LNCaP clone FGC (cell line): ENCODE data around the gene COL16A1.

Experiments
- DNase-seq: peaks from one replicate; pipeline ENCODE4 v3.0.0-alpha.2; 2011; ENCODE audit warnings: low read depth
- H3K4me3 ChIP-seq: 2 replicates; pipeline ENCODE4 v1.5.1; 2011; ENCODE audit warnings: mild to moderate bottlenecking, low read depth, low read length, control low read depth
- TF ChIP-seq, protein P1 (sequence below): IDR thresholded peaks from 2 replicates; pipeline ENCODE4 v1.5.1; 2012; ENCODE audit warnings: mild to moderate bottlenecking; ENCODE audit not compliant: control insufficient read depth, insufficient read depth; ENCODE audit errors: extremely low read depth

Gene COL16A1

DNA sequence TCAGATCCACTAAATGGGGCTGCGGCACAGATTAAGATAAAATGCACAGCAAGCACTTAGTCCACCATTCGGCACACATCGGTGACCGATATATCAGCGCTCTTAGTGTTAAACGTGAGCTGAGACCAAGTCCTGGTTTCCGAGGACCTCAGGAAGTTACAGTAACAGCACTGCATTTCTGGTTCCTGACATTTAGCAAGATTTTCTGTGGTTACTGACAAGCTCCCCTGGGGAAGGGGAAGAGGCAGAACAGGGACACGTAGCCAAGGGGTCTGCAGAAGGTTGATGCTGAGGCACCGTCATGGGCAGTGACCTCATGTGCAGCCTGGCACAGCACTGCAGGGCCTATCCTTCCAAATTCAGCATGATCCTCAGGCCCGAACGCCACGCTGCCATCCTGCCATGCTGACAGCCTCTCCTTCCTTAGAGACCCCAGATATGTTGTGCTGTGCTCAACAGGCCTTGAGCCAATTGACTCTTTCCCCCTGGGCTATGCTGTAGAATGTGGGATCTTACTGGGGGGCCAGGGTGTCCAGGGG is 45.8 kb downstream of the COL16A1 start:
- H3K4me3 ChIP-seq = no peak overlapping the region
- DNase-seq = no peak
- TF ChIP-seq, protein P1, sequence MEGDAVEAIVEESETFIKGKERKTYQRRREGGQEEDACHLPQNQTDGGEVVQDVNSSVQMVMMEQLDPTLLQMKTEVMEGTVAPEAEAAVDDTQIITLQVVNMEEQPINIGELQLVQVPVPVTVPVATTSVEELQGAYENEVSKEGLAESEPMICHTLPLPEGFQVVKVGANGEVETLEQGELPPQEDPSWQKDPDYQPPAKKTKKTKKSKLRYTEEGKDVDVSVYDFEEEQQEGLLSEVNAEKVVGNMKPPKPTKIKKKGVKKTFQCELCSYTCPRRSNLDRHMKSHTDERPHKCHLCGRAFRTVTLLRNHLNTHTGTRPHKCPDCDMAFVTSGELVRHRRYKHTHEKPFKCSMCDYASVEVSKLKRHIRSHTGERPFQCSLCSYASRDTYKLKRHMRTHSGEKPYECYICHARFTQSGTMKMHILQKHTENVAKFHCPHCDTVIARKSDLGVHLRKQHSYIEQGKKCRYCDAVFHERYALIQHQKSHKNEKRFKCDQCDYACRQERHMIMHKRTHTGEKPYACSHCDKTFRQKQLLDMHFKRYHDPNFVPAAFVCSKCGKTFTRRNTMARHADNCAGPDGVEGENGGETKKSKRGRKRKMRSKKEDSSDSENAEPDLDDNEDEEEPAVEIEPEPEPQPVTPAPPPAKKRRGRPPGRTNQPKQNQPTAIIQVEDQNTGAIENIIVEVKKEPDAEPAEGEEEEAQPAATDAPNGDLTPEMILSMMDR = no peak

- DNase-seq = no peak
- no peak overlapping the region for H3K4me3 ChIP-seq
- TF ChIP-seq, protein P1 = no peak
These were observed 46.6 kb downstream of the COL16A1 start for GRCh38 chr1:31657020-31657804.

- H3K4me3 ChIP-seq = no peak overlapping the region
- DNase-seq = no peak
- TF ChIP-seq, protein P1 = no peak
These were observed 48.1 kb downstream of the COL16A1 start for GRCh38 chr1:31655756-31656155.

- H3K4me3 ChIP-seq = no peak overlapping the region
- TF ChIP-seq, protein P1 = no peak
- DNase-seq = no peak
These were observed 48.7 kb downstream of the COL16A1 start for GRCh38 chr1:31655104-31655503.

GRCh38 chr1:31654474-31654776 is 49.4 kb downstream of the COL16A1 start:
- DNase-seq = no peak
- H3K4me3 ChIP-seq = no peak overlapping the region
- TF ChIP-seq, protein P1 = no peak

GRCh38 chr1:31653717-31654473 is 49.9 kb downstream of the COL16A1 start:
- TF ChIP-seq, protein P1 = no peak
- no peak overlapping the region for H3K4me3 ChIP-seq
- DNase-seq = no peak
